HG03064 (cell line): ENCODE results near the gene SLC10A1.

Experiments
- ATAC-seq: cut with Tn5 transposase; IDR thresholded peaks from one replicate; pipeline ENCODE4 v1.9.1; 2021; ENCODE audit warnings: low read depth; ENCODE audit not compliant: unreplicated experiment

The SLC10A1 gene

DNA sequence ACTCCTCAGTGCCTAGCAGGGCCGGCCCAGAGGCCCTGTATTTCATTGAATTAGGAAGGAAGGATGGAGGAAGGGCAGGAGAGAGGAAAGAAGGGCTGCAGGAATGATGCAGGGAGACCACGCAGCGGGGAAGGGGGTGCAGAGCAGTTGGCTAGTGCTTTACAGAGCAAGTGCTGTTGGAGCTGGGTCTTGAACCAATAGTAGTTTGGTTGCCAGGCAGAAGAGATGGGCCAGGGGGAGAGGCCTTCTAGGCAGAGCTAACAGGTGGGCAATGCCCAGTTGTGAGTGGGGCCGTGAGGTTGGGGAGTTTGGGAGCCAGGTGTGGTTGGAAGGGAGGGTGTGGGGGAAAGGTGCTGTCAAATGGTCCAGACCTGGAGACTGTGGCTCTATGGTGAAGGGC lies 69.2 kb downstream of the SLC10A1 start:
- no peak for ATAC-seq

GRCh38 chr14:69726761-69727511 lies 70.1 kb downstream of the SLC10A1 start:
- ATAC-seq: no peak
